ENCODE measurements around the gene KRT81. TPM values are rescaled to one million over a fixed set of nuclear protein-coding genes. Genes with fewer than 3 reads are reported as not detected.

The KRT81 gene
- total RNA-seq, 3 donors from 2014 or later = 3.6 to 29.9 TPM; not detected in 1

- no peak overlapping the region for H3K27ac ChIP-seq
- peak; percentile 15 to 45 for DNase-seq (ENCODE audit: low spot score in 2 of 2)
- intact Hi-C loops (cut with DNase I; ENCODE audit: low total_unique reads) = loop anchor here (10.0 kb wide), 1 partner anchor 1099 kb away; the partner anchor contains the start of gene SP1
- no peaks in the 10 kb centered on the region for H3K9me3 ChIP-seq
- no peak overlapping the region for H3K4me3 ChIP-seq
- TF ChIP-seq POLR2A (IDR thresholded peaks at IDR 0.05) (no peak), CTCF (IDR thresholded peaks at IDR 0.05) (no peak), POLR2AphosphoS5 (IDR thresholded peaks at IDR 0.05) (no peak)
- no peaks in the 10 kb centered on the region for H3K27me3 ChIP-seq
- peaks cover 0 to 3% of the 10 kb centered on the region in 2 donors for H3K4me1 ChIP-seq
- no peaks in the 10 kb centered on the region for H3K36me3 ChIP-seq
Observed at GRCh38 chr12:52285851-52286530, 5.3 kb downstream of the KRT81 start.

GRCh38 chr12:52285172-52285745, 6.1 kb downstream of the KRT81 start:
- Histone ChIP-seq H3K27me3 (no peaks in the 10 kb centered on the region), H3K4me1 (peaks cover 0 to 9% of the 10 kb centered on the region in 2 donors), H3K4me3 (no peak overlapping the region), H3K9me3 (no peaks in the 10 kb centered on the region), H3K27ac (no peak overlapping the region), H3K36me3 (no peaks in the 10 kb centered on the region)
- TF ChIP-seq CTCF (IDR thresholded peaks at IDR 0.05) (no peak), POLR2A (IDR thresholded peaks at IDR 0.05) (no peak), POLR2AphosphoS5 (IDR thresholded peaks at IDR 0.05) (no peak)
- intact Hi-C loops (cut with DNase I; ENCODE audit: low total_unique reads) = loop anchor here (10.0 kb wide), 1 partner anchor 1100 kb away; the partner anchor contains the start of gene SP1
- peak in 1 of 2 donors; percentile 15 for DNase-seq (ENCODE audit: low spot score in 2 of 2)

GRCh38 chr12:52284562-52285171, 6.7 kb downstream of the KRT81 start:
- Histone ChIP-seq H3K27me3 (no peaks in the 10 kb centered on the region), H3K36me3 (no peaks in the 10 kb centered on the region), H3K4me1 (peaks cover 4 to 9% of the 10 kb centered on the region in 2 donors), H3K9me3 (no peaks in the 10 kb centered on the region), H3K4me3 (no peak overlapping the region), H3K27ac (no peak overlapping the region)
- no peak for TF ChIP-seq CTCF (IDR thresholded peaks at IDR 0.05)
- no peak for TF ChIP-seq POLR2AphosphoS5 (IDR thresholded peaks at IDR 0.05)
- TF ChIP-seq POLR2A (IDR thresholded peaks at IDR 0.05) = no peak
- intact Hi-C loops (cut with DNase I; ENCODE audit: low total_unique reads) = loop anchor here (10.0 kb wide), 1 partner anchor 1100 kb away; the partner anchor contains the start of gene SP1
- DNase-seq (ENCODE audit: low spot score in 2 of 2) = no peak

- Histone ChIP-seq H3K36me3 (no peaks in the 10 kb centered on the region), H3K27me3 (no peaks in the 10 kb centered on the region), H3K4me3 (peak overlapping the region in 1 of 3 donors; percentile 23), H3K27ac (peak overlapping the region; percentile 96), H3K4me1 (peaks cover 12 to 14% of the 10 kb centered on the region in 2 donors), H3K9me3 (no peaks in the 10 kb centered on the region)
- TF ChIP-seq POLR2AphosphoS5 (IDR thresholded peaks at IDR 0.05) (peak in 1 of 3 donors; percentile 59), CTCF (IDR thresholded peaks at IDR 0.05) (no peak), POLR2A (IDR thresholded peaks at IDR 0.05) (no peak)
- peak; percentile 85 to 97 for DNase-seq (ENCODE audit: low spot score in 2 of 2)
- intact Hi-C loops (cut with DNase I; ENCODE audit: low total_unique reads) = loop anchor here (10.0 kb wide), 1 partner anchor 1104 kb away; the partner anchor contains the start of gene SP1
Observed at GRCh38 chr12:52280796-52281560, 10.4 kb downstream of the KRT81 start.

All from breast epithelium (tissue), 4 donors.